ENCODE results near the gene C3orf70. TPM values are rescaled to one million over a fixed set of nuclear protein-coding genes. Genes with fewer than 3 reads are reported as not detected.
"Not testable (repeated sequence)": the region's sequence is repeated elsewhere in the genome, so short reads cannot be mapped to it uniquely, and the experiment has no call there.

Gene C3orf70
- total and polyA plus RNA-seq, 7 experiments from 2014 or later, result 0.05 TPM; not detected in 6

DNA sequence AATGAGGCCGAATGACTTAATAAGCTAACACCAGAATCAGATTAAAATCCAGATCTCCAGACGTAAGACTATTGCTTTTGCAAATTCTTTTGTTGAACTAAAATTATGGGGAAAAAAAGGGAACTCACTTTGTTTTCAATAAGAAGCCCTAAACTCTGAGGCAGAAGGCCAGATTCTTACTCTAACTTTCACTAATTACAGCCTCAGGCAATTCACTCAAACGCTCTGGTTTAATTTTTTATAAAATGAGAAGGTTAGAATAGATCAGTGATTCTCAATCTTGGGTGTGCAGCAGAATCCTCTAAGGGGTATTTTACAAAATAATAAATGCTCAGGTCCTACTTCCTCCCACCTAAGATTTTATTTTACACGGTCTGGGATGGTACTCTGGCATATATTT lies 38.1 kb downstream of the C3orf70 start:
- H3K9me3 Mint-ChIP-seq, result peaks cover 0 to 9% (median 0%) of the 10 kb centered on the region in 11 donors
- no peaks in the 10 kb centered on the region for H3K4me1 ChIP-seq (ENCODE audit: control insufficient read depth in 2 of 2, insufficient read depth in 2 of 2, low read length in 2 of 2)
- no peak for ATAC-seq
- H3K36me3 ChIP-seq (ENCODE audit: control insufficient read depth in 2 of 3, insufficient read depth in 3 of 3, low read length in 3 of 3), result no peaks in the 10 kb centered on the region
- H3K27ac ChIP-seq (ENCODE audit: low read depth, low read length), result no peak overlapping the region
- ChIA-PET CTCF (no interaction called here), POLR2A (no interaction called here)
- H3K4me1 Mint-ChIP-seq, result no peaks in the 10 kb centered on the region
- H3K9me3 ChIP-seq (ENCODE audit: control insufficient read depth in 2 of 3, low read length in 3 of 3), result no peaks in the 10 kb centered on the region
- no peak overlapping the region for H3K4me3 Mint-ChIP-seq
- intact Hi-C loops (cut with micrococcal nuclease), result no loop called here
- peaks cover 24 to 43% (median 33%) of the 10 kb centered on the region in 5 donors for H3K27me3 Mint-ChIP-seq
- no peak overlapping the region for H3K27ac Mint-ChIP-seq
- H3K27me3 ChIP-seq (ENCODE audit: control insufficient read depth in 2 of 2, insufficient read depth in 2 of 2, low read length in 2 of 2), result no peaks in the 10 kb centered on the region
- no peaks in the 10 kb centered on the region for H3K36me3 Mint-ChIP-seq
- no peak overlapping the region for H3K4me3 ChIP-seq (ENCODE audit: low read length)
- no peak for DNase-seq

GRCh38 chr3:185112186-185112585 lies 40.7 kb downstream of the C3orf70 start:
- intact Hi-C loops (cut with micrococcal nuclease), result no loop called here
- Mint-ChIP-seq H3K4me3 (no peak overlapping the region), H3K27me3 (peaks cover 19 to 27% (median 23%) of the 10 kb centered on the region in 5 donors), H3K4me1 (no peaks in the 10 kb centered on the region), H3K27ac (no peak overlapping the region), H3K9me3 (peaks cover 0 to 14% (median 0%) of the 10 kb centered on the region in 11 donors), H3K36me3 (no peaks in the 10 kb centered on the region)
- Histone ChIP-seq H3K9me3 (ENCODE audit: control insufficient read depth in 2 of 3, low read length in 3 of 3) (no peaks in the 10 kb centered on the region), H3K4me1 (ENCODE audit: control insufficient read depth in 2 of 2, insufficient read depth in 2 of 2, low read length in 2 of 2) (no peaks in the 10 kb centered on the region), H3K27ac (ENCODE audit: low read depth, low read length) (no peak overlapping the region), H3K4me3 (ENCODE audit: low read length) (no peak overlapping the region), H3K36me3 (ENCODE audit: control insufficient read depth in 2 of 3, insufficient read depth in 3 of 3, low read length in 3 of 3) (no peaks in the 10 kb centered on the region), H3K27me3 (ENCODE audit: control insufficient read depth in 2 of 2, insufficient read depth in 2 of 2, low read length in 2 of 2) (no peaks in the 10 kb centered on the region)
- DNase-seq, result no peak
- POLR2A ChIA-PET, result no interaction called here
- CTCF ChIA-PET, result no interaction called here
- no peak for ATAC-seq

- H3K27me3 ChIP-seq (ENCODE audit: control insufficient read depth in 2 of 2, insufficient read depth in 2 of 2, low read length in 2 of 2); H3K4me3 ChIP-seq (ENCODE audit: low read length); H3K4me1 Mint-ChIP-seq; H3K36me3 Mint-ChIP-seq; intact Hi-C loops (cut with micrococcal nuclease); H3K36me3 ChIP-seq (ENCODE audit: control insufficient read depth in 2 of 3, insufficient read depth in 3 of 3, low read length in 3 of 3); CTCF ChIA-PET; H3K4me3 Mint-ChIP-seq; ATAC-seq; H3K27ac Mint-ChIP-seq; POLR2A ChIA-PET; H3K27ac ChIP-seq (ENCODE audit: low read depth, low read length); H3K4me1 ChIP-seq (ENCODE audit: control insufficient read depth in 2 of 2, insufficient read depth in 2 of 2, low read length in 2 of 2); DNase-seq: not testable (repeated sequence)
- H3K27me3 Mint-ChIP-seq, result peaks cover 13 to 35% (median 16%) of the 10 kb centered on the region in 5 donors
- peaks cover 0 to 10% (median 0%) of the 10 kb centered on the region in 3 experiments for H3K9me3 ChIP-seq (ENCODE audit: control insufficient read depth in 2 of 3, low read length in 3 of 3)
- H3K9me3 Mint-ChIP-seq, result peaks cover 3 to 31% (median 9%) of the 10 kb centered on the region in 11 donors
Measured at GRCh38 chr3:185109012-185109411, 43.8 kb downstream of the C3orf70 start.

DNA sequence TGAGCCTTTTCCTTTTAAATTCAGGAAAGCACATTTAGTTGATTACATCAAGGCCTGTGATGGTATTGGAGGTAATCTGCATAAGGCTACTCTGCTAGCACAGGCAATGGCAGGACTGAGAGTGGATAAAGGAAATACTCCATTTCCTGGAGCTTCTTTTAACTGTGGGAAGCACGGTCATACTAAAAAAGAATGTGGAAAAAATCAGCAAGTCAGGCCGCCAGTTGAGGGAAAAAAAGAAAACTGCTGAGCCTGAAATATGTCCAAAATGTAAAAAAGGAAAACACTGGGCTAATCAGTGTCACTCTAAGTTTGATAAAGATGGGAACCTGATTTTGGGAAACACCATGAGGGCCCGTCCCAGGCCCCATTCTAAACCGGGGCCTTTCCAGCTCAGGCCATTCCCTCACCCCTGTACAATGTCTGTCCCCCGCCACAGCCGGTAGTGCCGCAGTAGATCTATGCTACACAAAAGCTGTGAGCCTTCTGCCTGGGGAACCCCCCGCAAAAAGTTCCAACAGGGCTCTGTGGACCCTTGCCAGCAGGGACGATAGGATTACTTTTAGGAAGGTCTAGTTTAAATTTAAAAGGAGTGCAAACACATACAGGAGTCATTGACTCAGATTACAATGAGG lies 46.5 kb downstream of the C3orf70 start:
- H3K4me3 Mint-ChIP-seq, H3K27ac Mint-ChIP-seq: not testable (repeated sequence)

DNA sequence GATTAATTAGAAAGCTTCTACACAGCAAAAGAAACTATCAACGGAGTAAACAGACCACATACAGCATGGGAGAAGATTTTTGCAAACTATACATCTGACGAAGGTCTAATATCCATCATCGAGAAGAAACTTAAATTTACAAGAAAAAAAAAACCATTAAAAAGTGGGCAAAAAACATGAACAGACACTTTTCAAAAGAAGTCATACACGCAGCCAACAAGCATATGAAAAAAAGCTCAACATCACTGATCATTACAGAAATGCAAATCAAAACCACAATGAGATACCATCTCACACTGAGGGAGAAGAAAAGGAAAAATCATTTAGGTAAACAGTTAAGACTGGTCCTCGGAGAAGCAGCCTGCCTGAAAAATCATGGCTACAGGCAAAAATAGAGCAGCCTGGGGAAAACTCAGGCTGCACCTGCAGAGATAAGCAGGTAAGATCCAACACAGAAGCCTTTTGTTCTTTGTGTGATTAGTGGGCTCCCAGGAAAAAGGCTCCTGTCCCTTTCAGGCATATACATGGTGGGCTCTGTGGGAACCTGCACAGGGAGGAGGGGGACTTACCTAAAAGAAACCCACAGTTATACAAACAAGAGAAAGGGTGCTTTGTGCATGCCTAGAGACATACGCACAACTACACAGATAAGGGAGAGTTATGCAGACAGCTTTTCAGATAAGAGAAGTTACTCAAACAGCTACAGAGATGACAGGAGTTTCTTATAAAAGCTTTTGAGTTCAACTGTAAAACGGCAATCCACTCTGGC lies 49.3 kb downstream of the C3orf70 start:
- ChIA-PET CTCF (no interaction called here), POLR2A (no interaction called here)
- Histone ChIP-seq H3K36me3 (ENCODE audit: control insufficient read depth in 2 of 3, insufficient read depth in 3 of 3, low read length in 3 of 3) (no peaks in the 10 kb centered on the region), H3K27me3 (ENCODE audit: control insufficient read depth in 2 of 2, insufficient read depth in 2 of 2, low read length in 2 of 2) (no peaks in the 10 kb centered on the region), H3K27ac (ENCODE audit: low read depth, low read length) (no peak overlapping the region), H3K4me1 (ENCODE audit: control insufficient read depth in 2 of 2, insufficient read depth in 2 of 2, low read length in 2 of 2) (no peaks in the 10 kb centered on the region), H3K9me3 (ENCODE audit: control insufficient read depth in 2 of 3, low read length in 3 of 3) (peaks cover 0 to 10% (median 0%) of the 10 kb centered on the region in 3 experiments), H3K4me3 (ENCODE audit: low read length) (no peak overlapping the region)
- Mint-ChIP-seq H3K36me3 (peaks cover 0 to 14% (median 0%) of the 10 kb centered on the region in 5 donors), H3K4me3 (no peak overlapping the region), H3K9me3 (peaks cover 11 to 64% (median 32%) of the 10 kb centered on the region in 11 donors), H3K4me1 (no peaks in the 10 kb centered on the region), H3K27ac (no peak overlapping the region), H3K27me3 (peaks cover 15 to 57% (median 36%) of the 10 kb centered on the region in 5 donors)
- DNase-seq (no peak), ATAC-seq (no peak)
- intact Hi-C loops (cut with micrococcal nuclease), result no loop called here

More for the DNA sequence above, 46.5 kb downstream of the C3orf70 start:
- H3K27ac ChIP-seq (ENCODE audit: low read depth, low read length); H3K4me3 ChIP-seq (ENCODE audit: low read length); H3K4me1 Mint-ChIP-seq; intact Hi-C loops (cut with micrococcal nuclease); ATAC-seq; H3K36me3 ChIP-seq (ENCODE audit: control insufficient read depth in 2 of 3, insufficient read depth in 3 of 3, low read length in 3 of 3); H3K4me1 ChIP-seq (ENCODE audit: control insufficient read depth in 2 of 2, insufficient read depth in 2 of 2, low read length in 2 of 2); CTCF ChIA-PET; POLR2A ChIA-PET; H3K27me3 ChIP-seq (ENCODE audit: control insufficient read depth in 2 of 2, insufficient read depth in 2 of 2, low read length in 2 of 2); DNase-seq: not testable (repeated sequence)
- Mint-ChIP-seq H3K27me3 (peaks cover 6 to 41% (median 23%) of the 10 kb centered on the region in 5 donors), H3K36me3 (peaks cover 0 to 12% (median 0%) of the 10 kb centered on the region in 5 donors), H3K9me3 (peaks cover 7 to 57% (median 28%) of the 10 kb centered on the region in 11 donors)
- H3K9me3 ChIP-seq (ENCODE audit: control insufficient read depth in 2 of 3, low read length in 3 of 3), result peaks cover 0 to 10% (median 0%) of the 10 kb centered on the region in 3 experiments

DNA sequence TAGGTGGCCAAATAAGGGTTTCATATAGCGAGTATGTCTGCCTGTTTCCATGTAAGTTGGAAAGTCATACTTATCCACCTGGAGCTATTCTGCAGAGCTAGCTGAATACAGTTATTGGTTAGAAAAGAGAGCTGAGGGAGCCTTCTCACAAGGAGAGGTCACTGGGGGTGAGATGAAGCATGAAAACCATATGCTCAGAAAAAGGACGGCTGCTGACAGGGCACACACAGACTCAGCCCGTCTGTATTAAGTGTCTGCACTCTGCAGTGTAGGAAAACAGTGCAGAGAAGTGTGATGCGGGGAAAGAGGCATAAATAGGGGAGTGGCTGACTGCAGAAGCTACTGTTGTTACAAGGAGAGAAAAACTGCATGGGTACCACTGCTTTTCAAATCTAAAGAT lies 58.2 kb downstream of the C3orf70 start:
- H3K27me3 Mint-ChIP-seq, result peaks cover 9 to 54% (median 34%) of the 10 kb centered on the region in 5 donors
- no peak overlapping the region for H3K27ac Mint-ChIP-seq
- intact Hi-C loops (cut with micrococcal nuclease), result no loop called here
- Histone ChIP-seq H3K4me3 (ENCODE audit: low read length) (no peak overlapping the region), H3K27ac (ENCODE audit: low read depth, low read length) (no peak overlapping the region), H3K9me3 (ENCODE audit: control insufficient read depth in 2 of 3, low read length in 3 of 3) (no peaks in the 10 kb centered on the region), H3K36me3 (ENCODE audit: control insufficient read depth in 2 of 3, insufficient read depth in 3 of 3, low read length in 3 of 3) (no peaks in the 10 kb centered on the region), H3K27me3 (ENCODE audit: control insufficient read depth in 2 of 2, insufficient read depth in 2 of 2, low read length in 2 of 2) (no peaks in the 10 kb centered on the region), H3K4me1 (ENCODE audit: control insufficient read depth in 2 of 2, insufficient read depth in 2 of 2, low read length in 2 of 2) (no peaks in the 10 kb centered on the region)
- H3K4me3 Mint-ChIP-seq, result no peak overlapping the region
- DNase-seq, result no peak
- peaks cover 0 to 8% (median 0%) of the 10 kb centered on the region in 11 donors for H3K9me3 Mint-ChIP-seq
- ChIA-PET POLR2A (no interaction called here), CTCF (no interaction called here)
- H3K4me1 Mint-ChIP-seq, result no peaks in the 10 kb centered on the region
- no peaks in the 10 kb centered on the region for H3K36me3 Mint-ChIP-seq
- ATAC-seq, result no peak
